GM21825 (cell line): Measurements from ENCODE around the gene SLC10A6.
A peak's percentile ranks its signal among the peaks of the same experiment; 100 is the strongest.
"Not testable (repeated sequence)": the region's sequence is repeated elsewhere in the genome, so short reads cannot be mapped to it uniquely, and the experiment has no call there.

Source experiments
- ATAC-seq: cut with Tn5 transposase; IDR thresholded peaks from one replicate; pipeline ENCODE4 v1.9.1; 2021; ENCODE audit warnings: mild to moderate bottlenecking, moderate library complexity; ENCODE audit not compliant: unreplicated experiment

The SLC10A6 gene, protein sequence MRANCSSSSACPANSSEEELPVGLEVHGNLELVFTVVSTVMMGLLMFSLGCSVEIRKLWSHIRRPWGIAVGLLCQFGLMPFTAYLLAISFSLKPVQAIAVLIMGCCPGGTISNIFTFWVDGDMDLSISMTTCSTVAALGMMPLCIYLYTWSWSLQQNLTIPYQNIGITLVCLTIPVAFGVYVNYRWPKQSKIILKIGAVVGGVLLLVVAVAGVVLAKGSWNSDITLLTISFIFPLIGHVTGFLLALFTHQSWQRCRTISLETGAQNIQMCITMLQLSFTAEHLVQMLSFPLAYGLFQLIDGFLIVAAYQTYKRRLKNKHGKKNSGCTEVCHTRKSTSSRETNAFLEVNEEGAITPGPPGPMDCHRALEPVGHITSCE

DNA sequence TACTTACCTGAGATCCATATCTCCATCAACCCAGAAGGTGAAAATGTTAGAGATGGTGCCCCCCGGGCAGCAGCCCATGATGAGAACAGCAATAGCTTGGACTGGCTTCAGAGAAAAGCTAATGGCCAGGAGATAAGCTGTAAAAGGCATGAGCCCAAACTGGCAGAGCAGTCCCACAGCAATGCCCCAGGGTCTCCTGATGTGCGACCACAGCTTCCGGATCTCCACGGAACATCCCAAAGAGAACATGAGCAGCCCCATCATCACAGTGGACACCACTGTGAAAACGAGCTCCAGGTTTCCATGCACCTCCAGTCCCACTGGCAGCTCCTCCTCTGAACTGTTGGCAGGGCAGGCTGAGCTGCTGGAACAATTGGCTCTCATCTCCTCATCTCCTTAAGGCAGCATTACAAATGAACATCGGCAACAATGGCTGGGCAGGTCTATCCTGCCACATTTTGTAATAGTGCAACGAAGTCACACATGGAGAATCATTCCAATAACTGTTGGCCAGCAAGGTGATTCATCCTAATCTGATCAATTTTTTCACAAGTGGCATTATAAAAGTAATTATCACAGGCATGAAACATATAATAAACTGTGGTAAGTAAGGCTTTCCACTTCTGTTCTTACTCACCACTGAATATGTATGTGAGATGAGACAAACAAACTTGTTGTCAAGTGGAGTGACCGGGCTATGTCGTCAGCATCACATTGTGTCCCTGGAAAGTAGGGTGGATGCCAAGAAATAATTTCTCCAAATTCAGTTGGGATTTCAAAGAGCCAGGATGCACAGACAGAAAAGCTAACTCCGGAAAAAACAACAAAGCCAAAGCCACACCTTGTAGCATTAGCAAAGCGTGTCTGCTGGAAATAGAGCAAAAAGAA lies at the start of gene SLC10A6:
Gene SLC10A6 (minus strand): TSS at position 653 of the 888 bp plus-strand sequence. CDS start 269 bp downstream, at position 384.
- ATAC-seq: no peak

DNA sequence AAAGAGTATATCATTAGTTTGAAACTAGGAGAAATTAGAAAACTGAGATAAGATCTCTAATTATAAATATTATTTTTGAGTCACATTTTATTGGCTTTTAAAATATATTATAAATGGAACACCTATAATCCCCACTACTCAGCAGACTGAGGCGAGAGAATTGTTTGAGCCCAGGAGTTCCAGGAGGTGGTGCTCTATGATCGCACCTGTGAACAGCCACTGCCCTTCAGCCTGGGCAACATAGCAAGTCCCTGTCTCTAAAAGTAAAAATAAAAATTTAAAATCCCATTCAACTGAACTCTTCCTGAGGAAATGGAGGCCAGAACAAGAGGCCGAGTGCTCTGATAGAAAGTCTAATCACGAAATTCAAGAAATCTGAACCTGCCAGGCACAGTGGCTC lies 49.4 kb upstream of the SLC10A6 start:
- no peak for ATAC-seq

DNA sequence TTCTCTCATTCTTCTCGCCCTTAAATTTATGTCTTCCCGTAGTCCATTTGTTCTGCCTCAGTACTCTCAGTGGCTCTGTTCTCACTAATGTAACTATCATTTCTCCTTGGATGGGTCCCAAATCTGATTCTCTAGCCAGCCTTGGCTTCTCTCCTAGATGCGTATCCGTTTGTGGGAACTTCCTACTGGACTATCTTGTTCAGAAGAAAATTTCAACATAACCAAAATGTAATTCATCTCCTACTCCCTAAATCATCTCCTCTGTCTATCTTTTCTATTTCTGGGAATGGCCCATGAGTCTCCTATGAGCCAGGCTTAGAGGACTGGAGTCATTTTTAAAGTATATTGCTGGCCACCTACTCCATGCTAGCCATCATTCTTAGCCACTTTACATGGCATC lies 47.4 kb upstream of the SLC10A6 start:
- ATAC-seq: no peak

DNA sequence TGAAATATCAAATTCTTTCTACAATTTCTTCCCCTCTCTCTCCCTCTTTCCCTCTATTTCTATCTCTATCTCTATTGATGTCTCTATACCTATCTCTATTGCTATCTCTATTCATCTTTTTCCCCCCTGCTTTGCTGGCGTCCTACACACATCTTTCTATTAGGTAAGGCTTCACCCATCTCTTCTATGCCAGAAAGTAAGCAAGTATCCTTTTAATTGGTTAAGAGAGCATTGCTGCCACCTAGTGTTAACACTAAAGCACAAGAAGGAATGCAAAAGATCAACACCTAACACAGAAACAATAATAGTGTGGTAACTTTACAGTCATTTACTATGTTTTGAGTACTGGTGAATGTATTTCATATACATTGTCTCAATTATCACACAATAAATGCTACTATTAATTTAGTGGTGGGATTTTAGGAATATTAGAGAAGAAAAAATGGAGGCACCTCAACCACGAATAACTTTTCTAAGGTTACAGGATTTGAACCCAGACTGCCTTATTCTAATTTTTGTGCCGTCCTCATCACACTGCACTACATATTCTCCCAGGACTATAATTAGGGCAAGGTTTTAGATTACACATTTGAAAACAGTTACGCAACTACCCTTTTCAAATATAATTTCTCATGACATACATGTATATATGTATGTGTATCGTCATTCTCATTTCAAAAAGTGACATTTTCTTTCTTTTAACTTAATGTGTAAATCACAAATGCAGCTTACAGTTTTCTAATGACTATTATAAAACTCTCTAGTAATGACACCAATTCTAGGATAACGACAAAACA lies 46.7 kb upstream of the SLC10A6 start:
- no peak for ATAC-seq

DNA sequence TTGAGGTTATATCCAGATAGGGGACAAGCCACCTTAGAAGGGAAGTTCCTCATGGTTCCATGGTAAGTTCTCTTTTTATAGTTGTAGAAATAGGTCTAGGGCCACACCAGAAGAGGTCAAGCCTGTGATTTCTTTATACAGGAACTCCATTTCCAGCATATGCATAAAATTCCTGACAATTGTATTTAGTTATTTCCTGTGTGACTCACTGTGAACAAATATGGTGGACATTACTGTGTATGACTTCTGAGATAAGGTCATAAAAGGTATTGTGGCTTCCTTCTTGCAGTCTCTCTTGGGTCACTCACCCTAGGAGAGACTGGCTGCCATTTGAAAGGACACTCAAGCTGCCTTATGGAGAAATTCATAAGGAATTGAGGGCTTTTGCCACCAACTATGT lies 45.3 kb upstream of the SLC10A6 start:
- no peak for ATAC-seq

DNA sequence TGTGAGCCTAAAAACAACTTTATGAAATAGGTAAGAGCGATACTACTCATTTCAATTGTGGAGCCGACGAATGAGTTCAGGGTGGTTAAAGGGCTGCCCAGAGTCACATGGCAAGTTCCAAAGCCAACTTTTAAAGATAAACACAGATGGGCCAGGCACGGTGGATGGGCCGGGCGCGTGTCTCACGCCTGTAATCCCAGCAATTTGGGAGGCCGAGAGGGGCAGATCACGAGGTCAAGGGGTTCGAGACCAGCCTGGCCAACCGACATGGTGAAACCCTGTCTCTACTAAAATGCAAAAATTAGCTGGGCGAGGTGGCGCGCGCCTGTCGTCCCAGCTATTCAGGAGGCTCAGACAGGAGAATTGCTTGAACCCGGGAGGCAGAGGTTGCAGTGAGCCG lies 44.0 kb upstream of the SLC10A6 start:
- no peak for ATAC-seq

DNA sequence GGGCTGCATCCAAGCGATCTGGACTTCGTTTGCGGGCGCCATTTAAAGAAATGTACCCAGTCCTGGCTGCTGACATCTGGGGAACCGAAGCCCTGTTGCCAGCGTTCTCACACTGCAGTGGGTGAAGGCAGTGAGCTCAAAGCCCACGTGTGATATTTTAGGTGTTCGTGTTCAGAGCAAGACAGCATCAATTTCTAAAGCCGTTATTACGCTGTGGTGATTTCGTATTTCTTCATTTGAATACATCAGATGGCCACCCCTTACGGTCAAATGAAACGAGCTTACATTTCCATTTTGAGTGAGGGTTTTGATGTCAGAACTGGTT lies 43.4 kb upstream of the SLC10A6 start:
- ATAC-seq: peak; percentile 10

DNA sequence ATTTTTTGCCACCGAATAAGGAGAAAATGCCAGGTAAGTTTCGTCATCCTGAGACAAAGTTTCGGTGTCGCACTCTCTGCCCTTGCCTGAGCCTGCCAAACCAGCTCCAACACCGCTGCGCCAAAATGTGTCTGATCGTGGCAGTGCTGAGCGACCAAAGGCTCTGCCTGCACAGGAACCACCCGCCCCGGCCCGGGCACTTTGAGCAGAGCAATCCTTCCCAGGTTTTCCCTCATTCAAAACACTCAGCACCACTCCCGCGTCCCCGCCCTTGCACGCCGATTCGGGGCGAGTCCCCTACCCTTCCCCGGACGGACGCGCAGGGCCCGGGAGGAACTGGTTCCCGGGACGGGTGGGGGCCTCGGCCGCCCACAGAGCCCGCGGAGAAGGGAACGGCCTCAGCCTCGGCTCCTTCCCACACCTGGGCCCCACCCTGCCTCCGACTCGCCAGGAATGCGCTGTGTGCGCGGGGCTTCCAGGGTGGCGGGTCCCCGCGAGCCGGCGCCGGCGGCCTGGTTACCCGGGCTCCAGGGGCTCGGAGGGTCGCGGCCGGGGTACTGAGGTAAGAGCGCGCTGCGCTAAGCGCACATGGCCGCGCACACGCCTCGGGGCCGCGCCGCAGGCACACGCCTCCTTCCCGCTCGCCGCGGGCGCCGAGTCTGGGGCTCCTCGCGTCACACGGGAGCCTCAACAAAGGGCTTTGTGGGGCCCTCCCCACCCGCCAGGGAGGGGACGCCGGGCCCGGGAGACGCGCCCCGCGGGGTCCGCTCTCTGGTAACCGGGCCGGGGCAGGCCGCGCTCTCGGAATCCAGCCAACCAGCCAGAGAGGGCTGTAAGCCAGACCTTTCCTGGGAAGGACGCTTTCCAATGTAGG lies 42.8 kb upstream of the SLC10A6 start, which contains the start of gene C4orf36:
Gene C4orf36 (minus strand): TSS at position 661 of the 874 bp plus-strand sequence. CDS start 902 bp downstream, outside the sequence.
- peak; percentile 53 for ATAC-seq

DNA sequence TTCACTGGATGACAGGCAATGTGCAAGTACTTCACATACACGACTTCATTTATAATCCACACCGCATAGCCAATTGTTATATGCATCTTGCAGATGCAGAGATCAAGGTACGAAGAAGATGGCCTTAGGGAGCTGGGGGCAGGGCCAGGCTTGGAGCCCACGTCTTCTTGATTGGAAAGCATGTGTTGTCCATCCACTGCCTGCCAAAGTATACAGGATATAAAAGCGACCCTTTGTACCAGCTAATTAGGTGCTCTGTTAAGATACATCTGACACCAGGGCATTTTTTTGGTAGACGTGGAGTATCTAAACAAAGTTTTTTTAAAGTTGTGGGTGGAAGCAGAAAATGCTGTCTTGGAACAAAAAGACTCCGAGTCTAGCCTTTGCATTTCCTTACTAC lies 41.6 kb upstream of the SLC10A6 start:
- ATAC-seq: no peak

DNA sequence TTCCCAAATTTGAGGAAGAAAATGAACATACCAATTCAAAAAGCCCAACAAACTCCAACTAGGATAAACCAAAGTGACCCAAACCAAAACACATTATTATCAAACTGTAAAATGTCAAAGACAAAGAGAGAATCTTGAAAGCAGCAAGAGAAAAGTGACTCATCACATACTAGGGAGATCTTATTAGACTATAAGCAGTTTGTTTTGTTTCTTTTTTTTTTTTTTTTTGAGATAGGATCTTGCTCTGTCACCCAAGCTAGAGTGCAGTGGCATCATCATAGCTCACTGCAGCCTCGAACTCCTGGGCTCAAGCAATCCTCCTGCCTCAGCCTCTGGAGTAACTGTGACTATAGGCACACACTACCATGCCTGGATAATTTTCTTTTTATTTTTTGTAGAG lies 30.5 kb upstream of the SLC10A6 start:
- no peak for ATAC-seq

DNA sequence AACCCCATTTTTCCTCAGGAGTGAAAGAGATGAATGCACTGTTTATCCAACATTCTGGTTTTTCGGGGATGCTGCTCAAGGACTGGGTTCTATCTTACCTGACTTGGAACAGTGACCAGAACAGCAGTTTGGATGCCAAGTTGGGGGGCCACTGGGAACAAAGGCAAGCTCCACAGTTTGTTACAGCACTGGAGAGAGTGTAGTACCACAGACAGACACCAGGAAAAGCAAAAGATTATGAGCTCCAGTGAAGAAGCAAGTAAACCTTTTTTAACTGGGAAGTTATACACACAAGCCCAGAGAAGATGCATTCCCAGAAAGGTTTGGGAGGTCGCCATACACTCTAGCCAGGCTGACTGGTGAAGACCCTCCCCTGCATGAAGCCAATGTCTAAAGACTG lies 29.5 kb upstream of the SLC10A6 start:
- ATAC-seq: no peak

DNA sequence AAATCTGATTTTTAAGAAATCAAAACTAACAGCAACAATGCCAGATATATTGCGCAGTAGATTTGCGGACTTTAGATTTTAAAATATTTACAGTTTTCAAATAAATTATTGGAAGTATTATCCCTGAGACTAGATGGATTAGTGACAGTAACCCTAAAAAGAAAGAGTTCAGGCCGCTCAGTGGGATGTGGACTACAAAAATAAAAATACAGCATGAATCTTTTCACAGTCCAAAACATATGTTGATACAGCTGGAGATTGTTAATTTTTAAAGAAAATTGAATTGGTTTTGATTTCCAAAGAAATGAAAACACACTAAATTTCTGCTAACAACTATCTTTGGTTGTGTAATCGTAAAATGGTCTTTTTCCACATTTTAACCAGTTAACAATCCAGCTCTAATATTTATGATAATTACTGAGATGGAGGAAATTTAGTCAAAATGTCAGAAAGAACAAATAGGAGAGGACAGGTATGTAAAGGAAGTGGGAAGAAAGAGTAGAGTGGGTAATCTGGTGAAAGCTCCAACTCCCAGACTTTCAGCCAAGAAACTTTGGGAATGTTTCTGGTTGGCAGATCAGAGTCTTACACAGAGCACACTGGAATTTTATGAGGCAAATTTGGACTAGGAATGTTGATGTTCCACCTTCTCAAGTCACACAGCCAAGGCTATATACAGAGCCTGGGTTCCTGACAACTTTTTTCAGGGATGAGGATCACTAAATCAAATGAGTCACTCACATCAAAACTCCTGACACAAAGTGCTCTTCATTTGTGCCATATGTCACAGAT lies 27.9 kb upstream of the SLC10A6 start:
- no peak for ATAC-seq

DNA sequence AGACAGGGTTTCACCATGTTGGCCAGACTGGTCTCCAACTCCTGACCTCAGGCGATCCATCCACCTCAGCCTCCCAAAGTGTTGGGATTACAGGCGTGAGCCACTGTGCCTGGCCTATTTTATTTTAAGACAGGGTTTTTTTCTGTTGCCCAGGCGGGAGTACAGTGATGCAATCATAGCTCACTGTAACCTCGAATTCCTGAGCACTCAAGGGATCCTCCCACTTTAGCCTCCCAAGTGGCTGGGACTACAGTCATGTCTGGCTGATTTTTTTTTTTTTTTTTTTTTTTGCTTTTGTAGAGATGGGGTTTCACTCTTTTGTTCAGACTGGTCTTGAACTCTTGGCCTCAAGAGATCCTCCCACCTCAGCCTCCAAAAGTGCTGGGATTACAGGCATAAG lies 26.3 kb upstream of the SLC10A6 start:
- ATAC-seq: not testable (repeated sequence)

DNA sequence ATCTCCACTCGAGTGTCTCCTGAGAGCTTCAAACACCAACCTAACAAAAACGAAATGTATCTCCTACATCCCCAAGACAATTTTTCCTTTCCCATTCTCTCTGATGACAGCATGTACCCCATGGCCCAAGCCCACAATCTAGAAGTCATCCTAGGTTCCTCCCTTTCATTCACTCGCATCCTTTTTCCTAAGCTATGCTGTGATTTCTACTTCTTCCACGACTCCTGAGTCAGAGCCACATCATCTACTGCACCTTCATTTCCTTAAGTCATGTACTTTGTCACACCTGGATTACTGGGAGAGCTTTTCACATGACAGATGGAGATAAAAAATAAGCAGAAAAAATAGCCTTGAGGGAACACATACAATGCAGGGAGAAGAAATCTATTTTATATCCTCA lies 23.0 kb upstream of the SLC10A6 start:
- ATAC-seq: no peak

DNA sequence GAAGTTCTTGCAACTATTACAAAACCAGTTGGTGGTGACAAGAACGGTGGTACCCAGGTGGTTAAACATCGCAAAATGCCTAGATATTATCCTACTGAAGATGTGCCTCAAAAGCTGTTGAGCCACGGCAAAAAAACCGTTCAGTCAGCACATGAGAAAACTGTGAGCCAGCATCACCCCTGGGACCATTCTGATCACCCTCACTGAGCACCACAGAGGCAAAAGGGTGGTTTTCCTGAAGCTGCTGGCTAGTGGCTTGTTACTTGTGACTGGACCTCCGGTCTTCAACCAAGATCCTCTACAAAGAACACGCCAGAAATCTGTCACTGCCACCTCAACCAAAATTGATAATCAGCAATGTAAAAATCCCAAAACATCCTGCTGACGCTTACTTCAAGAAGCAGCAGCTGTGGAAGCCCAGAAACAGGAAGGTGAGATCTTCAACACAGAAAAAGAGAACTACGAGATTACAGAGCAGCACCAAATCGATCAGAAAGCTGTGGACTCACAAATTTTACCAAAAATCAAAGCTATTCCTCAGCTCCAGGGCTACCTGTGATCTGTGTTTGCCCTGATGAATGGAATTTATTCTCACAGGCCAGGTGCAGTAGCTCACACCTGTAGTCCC lies 21.4 kb upstream of the SLC10A6 start:
- no peak for ATAC-seq

DNA sequence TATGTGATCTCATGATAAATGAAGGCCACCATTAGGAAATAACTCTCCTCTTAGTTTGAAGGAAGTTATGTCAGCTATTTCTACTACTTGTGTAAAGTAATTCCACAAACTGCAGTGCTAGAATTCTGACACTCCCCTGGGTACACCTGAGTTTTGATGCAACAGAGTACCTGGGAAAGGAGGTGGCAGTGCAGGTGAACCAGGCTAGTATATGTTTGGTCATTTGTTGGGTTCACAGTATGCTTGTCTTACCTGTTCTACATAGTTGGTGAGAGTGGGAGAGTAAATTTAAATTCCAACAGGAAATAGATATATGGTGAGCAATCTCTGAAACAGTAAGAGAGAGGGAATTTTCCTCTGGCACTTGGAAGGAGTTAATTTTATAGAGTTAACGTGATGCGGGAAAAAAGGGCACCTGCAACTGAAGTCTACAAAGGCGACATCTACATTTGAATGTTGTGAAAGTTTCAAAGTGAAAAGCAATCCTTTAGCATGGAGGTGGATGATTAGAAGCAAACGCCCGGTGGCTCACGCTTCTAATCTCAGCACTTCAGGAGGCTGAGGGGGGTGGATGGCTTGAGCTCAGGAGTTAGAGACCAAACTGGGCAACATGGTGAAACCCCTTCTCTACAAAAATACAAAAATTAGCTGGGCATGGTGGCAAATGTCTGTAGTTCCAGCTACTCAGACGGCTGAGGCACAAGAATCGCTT lies 8.3 kb upstream of the SLC10A6 start:
- no peak for ATAC-seq

DNA sequence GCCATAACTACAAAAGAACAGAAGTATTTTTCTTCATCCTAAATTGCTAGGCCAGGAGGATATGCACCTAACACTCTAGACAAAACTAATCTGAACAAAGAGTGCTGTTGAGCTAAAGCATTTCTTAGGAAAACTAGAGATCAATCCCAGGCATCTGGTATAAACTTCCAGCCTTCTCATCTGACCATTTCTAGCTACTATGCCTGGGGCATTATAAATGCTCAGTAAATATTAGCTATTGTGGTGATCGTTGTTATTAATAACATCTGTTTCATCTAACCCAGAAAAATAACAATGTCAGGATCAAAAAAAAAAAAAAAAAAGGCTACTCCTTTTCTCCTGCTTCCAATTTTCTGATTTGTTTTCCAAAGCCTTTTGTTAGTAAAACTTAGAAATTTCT lies 7.7 kb upstream of the SLC10A6 start:
- no peak for ATAC-seq

DNA sequence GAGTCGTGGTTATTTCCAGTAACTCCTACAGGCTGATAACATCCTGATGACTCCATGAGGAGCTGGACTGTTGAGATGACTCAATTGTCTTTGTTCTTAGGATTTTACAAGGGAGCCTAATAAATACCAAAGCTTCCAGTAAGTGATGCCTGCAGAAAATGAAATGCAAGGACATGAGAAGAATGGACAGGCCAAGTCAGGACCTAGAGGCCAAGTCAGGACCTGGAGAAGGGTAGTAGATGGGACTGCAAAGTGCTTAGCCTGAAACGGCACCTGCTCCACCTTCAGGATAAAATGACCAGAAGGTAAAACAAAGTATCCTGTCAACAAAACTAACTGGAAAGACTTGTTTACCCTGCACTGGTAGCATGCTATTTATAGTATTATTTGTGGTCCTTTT lies 6.4 kb upstream of the SLC10A6 start:
- no peak for ATAC-seq
